GM12878 (cell line): ENCODE measurements around the gene WHRN.

Experiments used
- CTCF ChIP-seq, 3 experiments: IDR thresholded peaks in 2 of 3; conservative IDR thresholded peaks in 1 of 3; 2 replicates each; pipeline ENCODE4 v1.5.1; 2011; ENCODE audit warnings: low read depth in 3 of 3, low read length in 3 of 3, mild to moderate bottlenecking in 3 of 3, control low read depth in 2 of 3, moderate library complexity in 2 of 3, inconsistent platforms in 1 of 3, mixed read lengths in 1 of 3; ENCODE audit not compliant: control insufficient read depth in 2 of 3, insufficient read depth in 1 of 3; ENCODE audit errors: extremely low read depth in 1 of 3
- GATAD2B ChIP-seq: fragments of 450-650 bp; conservative IDR thresholded peaks from 2 replicates; pipeline ENCODE4 v1.6.1; 2017; ENCODE audit warnings: low read depth, mild to moderate bottlenecking, moderate library complexity
- NFIC ChIP-seq: IDR thresholded peaks from 2 replicates; pipeline ENCODE4 v1.6.1; 2012; ENCODE audit warnings: low read depth, mild to moderate bottlenecking, inconsistent platforms, low read length, moderate library complexity

GRCh38 chr9:114545055-114545454 is 39.8 kb upstream of the WHRN start:
- no peak for TF ChIP-seq NFIC
- no peak for TF ChIP-seq CTCF (IDR thresholded peaks at IDR 0.05 in 2 of 3, conservative IDR thresholded peaks at IDR 0.05 in 1 of 3; ENCODE audit: control insufficient read depth in 2 of 3, extremely low read depth in 1 of 3, insufficient read depth in 1 of 3, low read depth in 3 of 3, low read length in 3 of 3)
- TF ChIP-seq GATAD2B = no peak
